Neural crest cell (in vitro differentiated cells): ENCODE results near the gene STX2. TPM values are rescaled to one million over a fixed set of nuclear protein-coding genes. Genes with fewer than 3 reads are reported as not detected.
A peak's percentile ranks its signal among the peaks of the same experiment; 100 is the strongest.
"Not testable (repeated sequence)": the region's sequence is repeated elsewhere in the genome, so short reads cannot be mapped to it uniquely, and the experiment has no call there.

Experiments used
- DNase-seq: peaks from one replicate; pipeline ENCODE4 v3.0.0; 2021; ENCODE audit warnings: low read depth, mixed read lengths, low spot score
- H3K27ac Mint-ChIP-seq: one replicate; pipeline ENCODE4 v1.8.0; 2021; ENCODE audit warnings: mild to moderate bottlenecking, mixed read lengths; ENCODE audit not compliant: unreplicated experiment
- H3K27me3 Mint-ChIP-seq: 2 replicates; pipeline ENCODE4 v1.8.0; 2021; ENCODE audit warnings: low read depth, mild to moderate bottlenecking, mixed read lengths
- H3K36me3 Mint-ChIP-seq: 2 replicates; pipeline ENCODE4 v1.8.0; 2021; ENCODE audit warnings: low read depth, mild to moderate bottlenecking, mixed read lengths
- H3K4me1 Mint-ChIP-seq: 2 replicates; pipeline ENCODE4 v1.8.0; 2021; ENCODE audit warnings: mixed read lengths
- H3K4me3 Mint-ChIP-seq: one replicate; pipeline ENCODE4 v1.8.0; 2021; ENCODE audit warnings: mild to moderate bottlenecking, mixed read lengths
- H3K9me3 Mint-ChIP-seq: 2 replicates; pipeline ENCODE4 v1.8.0; 2021; ENCODE audit warnings: mixed read lengths
- total RNA-seq: library from RNA; stranded (reverse); gene quantifications from 2 replicates; pipeline ENCODE4 v1.2.1, GENCODE V29; 2021
- TF ChIP-seq, protein P1 (sequence below): fragments of 200-600 bp; sonication (generic); conservative IDR thresholded peaks from 2 replicates; pipeline ENCODE4 v1.5.0; 2021; ENCODE audit warnings: antibody characterized with exemption, mild to moderate bottlenecking

The STX2 gene
- total RNA-seq, 1 donor from 2014 or later = 32.7 TPM

DNA sequence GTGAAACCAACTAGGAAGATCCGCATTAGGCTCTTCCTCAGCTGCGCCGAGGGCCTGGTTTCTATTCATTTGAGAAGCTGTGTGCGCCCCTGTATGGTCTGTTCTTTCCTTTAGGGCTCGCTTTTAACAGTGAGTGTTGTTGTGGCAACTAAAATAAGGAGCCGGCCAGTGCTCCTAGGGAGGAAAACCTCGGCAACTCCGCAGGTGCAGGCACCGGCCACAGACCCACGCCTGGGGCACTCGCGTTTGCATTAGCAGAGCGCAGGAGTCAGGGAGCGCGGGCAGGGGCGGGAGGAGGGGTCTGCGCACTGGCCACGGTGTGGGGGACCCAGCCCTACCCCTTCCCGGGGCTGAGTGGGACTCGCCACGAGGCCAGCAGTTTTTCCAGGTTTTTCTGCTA is 50.5 kb downstream of the STX2 start:
- H3K4me3 Mint-ChIP-seq = peak overlapping the region; percentile 25
- H3K27ac Mint-ChIP-seq = peak overlapping the region; percentile 78
- no peaks in the 10 kb centered on the region for H3K27me3 Mint-ChIP-seq
- no peak for DNase-seq
- TF ChIP-seq, protein P1, sequence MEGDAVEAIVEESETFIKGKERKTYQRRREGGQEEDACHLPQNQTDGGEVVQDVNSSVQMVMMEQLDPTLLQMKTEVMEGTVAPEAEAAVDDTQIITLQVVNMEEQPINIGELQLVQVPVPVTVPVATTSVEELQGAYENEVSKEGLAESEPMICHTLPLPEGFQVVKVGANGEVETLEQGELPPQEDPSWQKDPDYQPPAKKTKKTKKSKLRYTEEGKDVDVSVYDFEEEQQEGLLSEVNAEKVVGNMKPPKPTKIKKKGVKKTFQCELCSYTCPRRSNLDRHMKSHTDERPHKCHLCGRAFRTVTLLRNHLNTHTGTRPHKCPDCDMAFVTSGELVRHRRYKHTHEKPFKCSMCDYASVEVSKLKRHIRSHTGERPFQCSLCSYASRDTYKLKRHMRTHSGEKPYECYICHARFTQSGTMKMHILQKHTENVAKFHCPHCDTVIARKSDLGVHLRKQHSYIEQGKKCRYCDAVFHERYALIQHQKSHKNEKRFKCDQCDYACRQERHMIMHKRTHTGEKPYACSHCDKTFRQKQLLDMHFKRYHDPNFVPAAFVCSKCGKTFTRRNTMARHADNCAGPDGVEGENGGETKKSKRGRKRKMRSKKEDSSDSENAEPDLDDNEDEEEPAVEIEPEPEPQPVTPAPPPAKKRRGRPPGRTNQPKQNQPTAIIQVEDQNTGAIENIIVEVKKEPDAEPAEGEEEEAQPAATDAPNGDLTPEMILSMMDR = no peak
- H3K36me3 Mint-ChIP-seq = peaks cover 20% of the 10 kb centered on the region
- H3K9me3 Mint-ChIP-seq = peaks cover 7% of the 10 kb centered on the region
- peaks cover 46% of the 10 kb centered on the region for H3K4me1 Mint-ChIP-seq

DNA sequence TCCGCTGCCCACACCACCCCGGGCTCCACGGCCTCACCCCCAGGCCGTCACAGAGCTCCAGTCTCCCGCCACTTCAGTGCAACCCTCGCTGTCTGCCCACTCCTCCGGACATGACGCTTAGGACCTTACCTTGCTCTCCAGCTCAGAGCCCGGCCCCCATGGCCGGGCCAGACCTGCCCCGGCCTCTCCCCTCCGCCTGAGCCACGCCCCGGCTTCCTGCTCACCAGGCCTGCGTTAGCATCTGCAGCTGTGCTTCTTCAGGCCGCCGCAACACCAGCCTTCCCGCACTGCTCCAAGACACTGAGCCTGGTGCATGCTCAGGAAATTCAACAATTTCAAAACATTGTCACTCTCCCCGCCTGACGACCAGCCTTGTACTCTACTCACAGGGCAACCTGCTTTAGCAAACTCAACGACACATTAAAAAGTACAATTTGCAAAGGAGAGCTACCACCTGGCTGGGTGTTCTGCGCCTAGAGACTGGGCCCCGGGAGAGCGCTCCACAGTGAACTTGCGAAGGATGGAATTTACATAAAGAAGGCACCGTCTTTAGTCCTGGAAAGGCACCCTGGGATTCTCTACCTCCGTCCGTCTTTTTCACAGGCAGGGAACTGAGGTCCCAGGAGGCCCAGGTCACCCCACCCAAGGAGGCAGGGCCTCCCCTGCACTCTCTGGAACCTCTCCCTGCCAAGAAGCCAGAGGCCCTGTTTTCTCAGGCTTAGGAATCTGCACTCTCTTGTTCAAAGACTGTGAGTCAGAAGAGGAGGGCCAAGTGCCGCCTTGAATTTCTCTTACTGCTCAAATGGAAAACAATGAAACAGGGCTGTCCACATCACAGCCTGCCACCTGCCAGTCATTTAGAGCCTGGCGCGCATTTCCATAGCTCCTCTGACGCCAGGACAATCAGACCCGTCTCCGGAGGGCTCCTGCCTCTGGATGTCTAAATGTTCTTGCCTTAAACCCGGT is 51.3 kb downstream of the STX2 start:
- TF ChIP-seq, protein P1 = no peak
- peak overlapping the region; percentile 25 for H3K4me3 Mint-ChIP-seq
- H3K4me1 Mint-ChIP-seq = peaks cover 46% of the 10 kb centered on the region
- H3K27me3 Mint-ChIP-seq = no peaks in the 10 kb centered on the region
- H3K27ac Mint-ChIP-seq = peak overlapping the region; percentile 78
- H3K36me3 Mint-ChIP-seq = peaks cover 23% of the 10 kb centered on the region
- peaks cover 7% of the 10 kb centered on the region for H3K9me3 Mint-ChIP-seq
- no peak for DNase-seq

DNA sequence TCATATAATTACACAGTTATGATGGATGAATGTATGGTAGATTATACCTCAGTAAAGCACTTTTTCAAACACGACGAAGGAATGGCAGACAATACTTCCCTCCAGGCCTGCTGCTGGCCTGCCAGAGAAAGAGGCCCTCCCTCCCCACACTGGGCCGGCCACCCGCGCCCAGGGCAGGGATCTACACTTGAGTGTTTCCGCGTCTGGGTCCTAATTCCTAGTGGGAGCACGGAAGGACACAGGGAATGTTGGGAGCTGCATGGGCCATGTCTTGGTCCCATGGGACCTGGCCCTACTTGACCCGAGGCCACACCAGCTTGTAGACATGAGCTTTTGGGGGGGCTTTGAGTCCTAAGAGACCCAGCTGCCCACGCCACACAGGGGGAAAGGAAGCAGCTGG is 52.0 kb downstream of the STX2 start:
- peaks cover 43% of the 10 kb centered on the region for H3K4me1 Mint-ChIP-seq
- H3K9me3 Mint-ChIP-seq = peaks cover 7% of the 10 kb centered on the region
- no peaks in the 10 kb centered on the region for H3K27me3 Mint-ChIP-seq
- no peak overlapping the region for H3K4me3 Mint-ChIP-seq
- DNase-seq = no peak
- TF ChIP-seq, protein P1 = no peak
- no peak overlapping the region for H3K27ac Mint-ChIP-seq
- H3K36me3 Mint-ChIP-seq = peaks cover 23% of the 10 kb centered on the region

DNA sequence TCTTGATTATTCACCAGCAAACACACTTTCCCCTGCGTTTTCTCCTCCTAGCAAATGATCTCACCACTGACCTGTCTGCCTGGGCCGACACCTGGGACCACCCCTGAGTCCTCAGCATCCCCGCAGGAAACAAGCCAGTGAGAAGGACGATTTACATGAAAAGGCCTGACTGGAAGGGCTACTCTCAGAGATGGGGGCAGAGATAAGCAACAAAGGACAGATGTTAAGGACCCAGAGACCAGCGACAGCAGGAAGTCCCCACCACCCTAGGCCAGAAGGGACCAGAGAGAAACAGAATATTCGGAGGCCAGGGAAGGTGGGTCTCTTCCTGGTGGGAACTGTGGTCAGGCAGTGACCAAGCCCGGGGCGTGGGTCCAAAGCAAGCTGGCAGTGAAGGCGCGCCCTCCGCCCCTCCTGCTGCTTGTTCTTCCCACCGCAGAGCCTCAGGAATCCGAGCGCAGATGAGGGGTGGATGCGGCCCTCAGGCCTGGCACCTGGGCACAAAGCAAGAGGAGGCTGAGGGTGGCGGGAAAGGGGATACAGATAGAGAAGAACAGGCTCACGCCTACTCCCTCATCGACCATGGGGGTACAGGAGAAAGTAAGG is 55.8 kb downstream of the STX2 start:
- Mint-ChIP-seq H3K36me3 (peaks cover 21% of the 10 kb centered on the region), H3K9me3 (peaks cover 7% of the 10 kb centered on the region), H3K27ac (peak overlapping the region; percentile 9), H3K27me3 (no peaks in the 10 kb centered on the region), H3K4me3 (no peak overlapping the region), H3K4me1 (peaks cover 18% of the 10 kb centered on the region)
- TF ChIP-seq, protein P1 = no peak
- DNase-seq = no peak

DNA sequence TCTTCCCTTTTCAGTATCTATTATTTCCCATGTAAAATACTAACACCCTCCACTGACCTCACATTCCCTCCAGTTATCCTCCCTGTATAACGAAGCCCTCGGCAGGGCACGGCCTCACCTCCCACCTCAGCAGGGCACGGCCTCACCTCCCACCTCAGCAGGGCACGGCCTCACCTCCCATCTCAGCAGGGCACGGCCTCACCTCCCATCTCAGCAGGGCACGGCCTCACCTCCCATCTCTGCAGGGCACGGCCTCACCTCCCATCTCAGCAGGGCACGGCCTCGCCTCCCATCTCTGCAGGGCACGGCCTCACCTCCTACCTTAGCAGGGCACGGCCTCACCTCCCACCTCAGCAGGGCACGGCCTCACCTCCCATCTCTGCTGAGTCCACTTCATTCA is 56.8 kb downstream of the STX2 start:
- not testable (repeated sequence) for DNase-seq, H3K27ac Mint-ChIP-seq, H3K9me3 Mint-ChIP-seq, H3K27me3 Mint-ChIP-seq, H3K4me3 Mint-ChIP-seq, H3K4me1 Mint-ChIP-seq
- H3K36me3 Mint-ChIP-seq = peaks cover 19% of the 10 kb centered on the region
